8988T (cell line): ENCODE results near the gene GRAP.

Source experiments
- DNase-seq: peaks from one replicate; pipeline ENCODE4 v3.0.0; 2011

The GRAP gene

DNA sequence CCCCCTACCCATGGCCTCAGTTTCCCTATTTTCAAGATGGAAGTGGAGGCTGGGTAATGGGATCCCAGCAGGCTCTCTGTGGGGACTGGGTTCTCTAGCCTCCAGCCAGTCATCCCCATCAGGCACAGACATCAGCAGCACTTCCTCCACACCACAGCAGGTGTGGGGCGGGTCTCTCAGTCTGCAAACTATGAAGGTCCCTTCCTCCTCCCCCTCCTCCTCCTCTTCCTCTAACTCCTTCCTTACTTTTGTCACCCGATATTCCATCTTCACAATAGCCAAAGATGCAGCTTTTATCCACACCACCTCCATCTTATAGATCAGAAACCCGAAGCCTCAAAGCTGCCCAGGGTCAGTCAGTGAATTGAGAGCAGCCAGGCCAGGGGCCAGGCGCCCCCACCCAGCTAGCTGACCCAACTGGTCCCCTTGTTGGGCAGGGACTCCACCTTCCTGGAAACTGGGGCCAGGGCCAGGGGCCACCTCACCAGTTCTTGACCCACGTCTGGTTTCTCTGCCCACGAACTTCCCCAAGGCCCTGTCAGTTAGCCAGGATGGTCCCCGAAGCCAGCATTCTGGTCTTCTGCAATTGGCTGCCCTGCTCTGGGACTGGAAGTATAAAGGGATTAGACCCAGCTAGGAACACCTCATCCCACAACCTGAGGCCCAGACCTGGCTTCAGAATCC lies 44.7 kb downstream of the GRAP start:
- DNase-seq, result no peak

DNA sequence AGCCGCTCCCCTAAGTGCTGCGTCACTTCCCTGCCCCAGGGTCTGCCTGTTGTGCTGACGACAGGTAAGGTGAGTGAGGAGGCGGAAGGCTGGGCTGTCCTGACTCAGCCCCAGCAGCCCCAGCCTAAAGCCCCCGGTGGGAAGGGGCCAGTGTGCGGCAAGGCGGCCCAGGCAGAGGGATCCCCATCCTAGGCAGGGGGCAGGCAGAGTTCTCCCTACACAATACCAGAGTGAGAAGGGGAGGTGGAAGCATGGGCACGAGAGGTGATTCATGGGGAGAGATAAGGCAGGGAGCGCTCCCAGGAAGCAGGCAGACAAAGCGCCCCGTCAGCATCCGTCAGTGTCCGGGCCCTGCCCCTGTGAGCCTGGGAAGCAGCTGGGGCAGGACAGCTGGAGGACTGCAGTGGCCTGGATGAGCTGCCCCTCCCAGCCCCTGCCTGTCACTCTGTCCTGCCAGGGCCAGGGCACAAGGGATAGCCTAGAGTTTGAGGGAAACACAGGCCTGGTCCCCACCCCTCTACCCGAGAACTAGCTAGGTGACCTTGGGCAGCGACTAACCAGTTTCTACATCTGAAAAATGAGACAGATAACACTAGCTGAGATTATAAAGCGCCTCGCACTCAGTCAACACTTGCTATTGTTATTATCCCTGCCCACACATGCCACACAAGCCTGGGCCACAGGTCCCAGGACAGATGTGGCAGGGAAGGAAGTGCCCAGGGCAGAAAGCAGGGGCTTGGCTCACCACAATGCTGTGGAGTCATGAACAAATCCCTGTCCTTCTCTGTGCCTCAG lies 46.0 kb downstream of the GRAP start:
- no peak for DNase-seq

DNA sequence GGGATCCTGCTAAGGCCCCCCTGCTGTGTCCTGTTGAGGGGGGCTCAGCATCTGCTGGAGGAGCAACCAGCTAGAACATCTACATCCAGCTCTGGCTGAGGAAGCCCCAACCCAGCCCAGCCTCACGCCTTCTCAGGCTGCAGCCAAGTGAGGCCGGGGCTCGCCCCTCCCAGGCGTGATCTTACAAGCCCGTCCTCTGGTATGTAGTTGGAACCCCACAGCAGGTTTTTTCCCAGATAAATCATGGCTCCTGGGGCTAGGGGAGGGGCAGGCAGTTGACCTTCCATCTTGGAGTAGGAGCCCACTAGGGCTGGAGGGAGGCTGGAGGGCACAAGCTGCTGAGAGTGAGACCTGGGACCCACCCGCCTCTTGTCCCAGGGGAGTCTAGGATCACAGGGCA lies 46.8 kb downstream of the GRAP start:
- DNase-seq, result no peak

DNA sequence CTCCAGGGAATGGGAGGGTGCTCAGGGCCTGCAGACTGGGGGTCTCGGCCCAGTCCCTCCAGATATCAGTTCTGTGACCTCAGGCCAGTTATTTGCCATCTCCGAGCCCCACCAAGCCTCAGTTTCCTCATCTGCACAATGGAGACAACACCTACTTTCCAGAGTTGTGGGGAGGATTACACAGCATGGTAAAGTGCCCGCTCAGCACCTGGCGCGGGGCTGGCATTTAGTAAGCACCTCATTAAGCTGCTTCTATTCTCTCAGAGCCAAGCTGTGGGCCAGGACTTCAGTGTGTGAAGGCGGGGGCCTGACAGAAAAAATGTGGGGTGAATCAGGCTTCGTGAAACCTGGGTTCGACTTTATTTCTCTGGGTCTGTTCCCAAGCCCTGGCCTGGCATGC lies 47.4 kb downstream of the GRAP start:
- DNase-seq, result no peak

DNA sequence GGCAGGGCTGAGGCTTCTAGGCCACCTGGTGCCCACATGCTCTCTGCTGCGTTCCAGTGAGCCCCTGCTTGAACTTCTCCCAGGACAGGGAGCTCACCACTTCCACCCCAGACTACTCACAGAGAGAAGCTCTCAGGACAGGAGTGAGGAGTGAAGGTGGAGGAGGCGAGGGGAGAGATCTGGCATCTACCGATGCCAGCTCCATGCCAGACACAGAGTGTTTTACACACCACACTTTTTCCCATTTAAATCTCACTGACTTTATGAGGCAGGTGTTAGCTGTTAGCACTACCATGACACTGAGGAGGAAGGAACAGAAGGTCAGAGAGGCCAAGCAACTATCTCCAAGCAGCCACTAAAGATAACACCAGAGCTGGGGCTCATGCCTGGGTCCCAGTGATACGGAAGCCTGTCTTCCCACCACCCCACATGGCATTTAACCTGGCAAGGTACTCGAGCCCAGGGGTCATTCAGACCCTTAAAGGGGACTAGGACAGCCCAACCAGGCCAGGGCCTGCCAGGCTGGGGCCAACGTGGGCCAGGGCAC lies 49.0 kb downstream of the GRAP start:
- no peak for DNase-seq

DNA sequence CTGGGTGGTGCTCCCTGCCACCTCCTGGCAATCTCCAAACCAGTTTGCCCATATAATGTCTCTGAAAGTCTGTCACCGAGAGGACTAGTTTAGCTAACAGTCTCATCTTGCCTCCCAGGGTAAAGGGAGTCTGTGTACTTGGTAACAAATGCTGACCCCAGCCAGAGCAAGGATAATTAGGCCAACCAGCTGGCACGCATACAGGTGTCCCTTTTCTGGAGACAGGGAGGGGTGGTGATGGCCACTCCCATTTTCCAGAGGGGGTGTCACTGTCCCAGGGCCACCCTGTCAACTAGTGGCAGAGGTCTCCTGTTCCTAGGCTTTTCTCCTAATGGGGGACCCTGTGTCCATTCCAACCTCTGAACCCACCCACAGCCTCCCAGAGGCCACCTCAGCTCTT lies 50.3 kb downstream of the GRAP start:
- no peak for DNase-seq

DNA sequence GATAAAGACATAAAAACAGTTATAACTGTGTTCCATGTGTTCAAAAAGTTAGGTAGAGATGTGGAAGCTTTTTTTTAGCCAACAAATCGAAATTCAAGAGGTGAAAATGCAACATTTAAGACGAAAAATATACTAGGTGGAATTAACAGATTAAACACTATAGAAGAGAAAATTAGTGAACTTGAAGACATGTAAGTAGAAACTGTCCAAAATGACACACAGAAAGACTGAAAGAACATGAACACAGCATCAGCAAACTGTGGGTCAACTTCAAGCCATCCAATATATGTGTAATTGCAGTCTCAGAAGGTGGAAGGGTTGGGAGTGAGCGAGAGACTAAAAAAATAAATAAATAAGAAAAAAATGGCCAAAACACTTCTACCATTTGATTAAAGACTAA lies 51.5 kb downstream of the GRAP start:
- no peak for DNase-seq

DNA sequence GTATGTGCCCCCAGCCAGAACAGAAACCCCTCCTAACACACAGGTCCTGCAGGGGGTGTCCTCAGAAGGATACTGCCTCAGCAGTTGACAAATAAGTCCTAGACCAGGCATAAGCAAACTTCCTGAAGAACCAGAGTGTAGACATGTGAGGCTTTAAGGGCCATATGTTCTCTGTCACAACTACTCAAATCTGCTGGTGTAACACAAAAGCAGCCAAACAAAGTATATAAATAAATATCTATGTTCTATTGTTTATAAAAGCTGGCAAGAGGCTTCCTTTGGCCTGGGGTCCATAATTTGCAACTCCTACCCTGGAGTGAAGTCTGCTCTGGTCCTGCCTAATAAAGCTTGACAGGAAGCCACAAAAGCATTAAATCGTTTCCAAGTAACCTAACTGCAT lies 52.1 kb downstream of the GRAP start:
- DNase-seq, result no peak

DNA sequence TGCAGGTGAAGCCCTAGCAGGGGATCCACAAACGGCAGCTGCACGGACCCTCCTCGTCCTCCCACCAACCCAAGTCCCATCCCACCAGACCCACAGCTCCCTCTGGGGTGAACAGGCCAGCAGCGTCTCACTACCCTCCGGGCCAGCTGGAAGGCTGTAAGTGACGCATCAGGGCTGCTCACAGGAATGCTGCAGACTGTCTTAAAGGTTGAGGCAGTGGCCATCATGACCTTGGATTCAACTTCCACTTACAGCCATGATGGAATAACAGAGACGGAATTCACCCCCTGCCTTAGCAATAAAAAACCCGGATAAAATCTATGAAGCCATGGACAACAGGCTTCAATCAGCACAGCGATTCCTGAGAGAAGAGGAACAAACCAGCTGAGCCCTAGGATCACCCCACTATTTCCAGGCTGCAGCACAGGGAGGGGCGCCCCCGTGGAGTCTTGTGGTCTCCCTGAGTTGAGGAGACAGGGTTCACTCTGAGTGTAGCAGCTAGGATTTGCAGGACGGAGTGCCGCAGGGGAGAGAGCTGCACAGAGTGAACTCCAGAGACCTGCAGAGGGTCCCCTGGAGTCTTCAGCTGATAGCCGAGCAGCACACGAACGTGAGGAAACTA lies 52.7 kb downstream of the GRAP start:
- DNase-seq, result no peak

DNA sequence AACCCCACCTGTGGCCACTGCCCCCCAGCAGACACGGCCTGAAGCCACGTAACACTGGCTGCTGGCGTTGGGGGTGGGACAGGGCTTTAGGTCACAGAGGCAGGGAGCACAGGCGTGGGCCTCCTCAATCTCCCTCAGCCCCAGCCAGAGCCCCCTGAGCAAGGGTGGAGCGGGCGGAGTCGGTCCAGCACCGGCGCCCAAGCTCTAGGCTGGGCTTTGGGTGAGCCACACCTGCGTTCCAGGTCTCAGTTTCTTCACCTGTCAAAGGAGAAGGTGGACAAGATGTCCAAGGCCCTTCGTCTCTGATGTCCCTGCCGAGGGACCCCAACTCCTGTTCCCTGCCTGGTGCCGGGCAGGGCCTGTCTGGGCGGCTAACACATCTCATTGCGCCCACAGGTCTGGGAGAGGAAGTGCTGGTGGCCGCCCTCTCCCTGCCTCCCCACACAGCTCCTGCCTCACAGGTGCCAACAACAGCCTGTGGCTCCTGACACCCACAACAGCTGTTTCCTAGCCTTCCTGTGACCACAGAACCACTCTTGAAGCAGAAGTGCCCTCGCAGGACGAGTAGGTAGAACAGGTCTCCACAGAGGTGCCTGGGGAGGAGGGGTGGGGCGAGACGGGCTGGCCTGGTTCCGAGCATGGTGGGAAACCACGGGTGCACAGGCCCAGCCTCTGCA lies 54.2 kb downstream of the GRAP start:
- DNase-seq, result no peak

DNA sequence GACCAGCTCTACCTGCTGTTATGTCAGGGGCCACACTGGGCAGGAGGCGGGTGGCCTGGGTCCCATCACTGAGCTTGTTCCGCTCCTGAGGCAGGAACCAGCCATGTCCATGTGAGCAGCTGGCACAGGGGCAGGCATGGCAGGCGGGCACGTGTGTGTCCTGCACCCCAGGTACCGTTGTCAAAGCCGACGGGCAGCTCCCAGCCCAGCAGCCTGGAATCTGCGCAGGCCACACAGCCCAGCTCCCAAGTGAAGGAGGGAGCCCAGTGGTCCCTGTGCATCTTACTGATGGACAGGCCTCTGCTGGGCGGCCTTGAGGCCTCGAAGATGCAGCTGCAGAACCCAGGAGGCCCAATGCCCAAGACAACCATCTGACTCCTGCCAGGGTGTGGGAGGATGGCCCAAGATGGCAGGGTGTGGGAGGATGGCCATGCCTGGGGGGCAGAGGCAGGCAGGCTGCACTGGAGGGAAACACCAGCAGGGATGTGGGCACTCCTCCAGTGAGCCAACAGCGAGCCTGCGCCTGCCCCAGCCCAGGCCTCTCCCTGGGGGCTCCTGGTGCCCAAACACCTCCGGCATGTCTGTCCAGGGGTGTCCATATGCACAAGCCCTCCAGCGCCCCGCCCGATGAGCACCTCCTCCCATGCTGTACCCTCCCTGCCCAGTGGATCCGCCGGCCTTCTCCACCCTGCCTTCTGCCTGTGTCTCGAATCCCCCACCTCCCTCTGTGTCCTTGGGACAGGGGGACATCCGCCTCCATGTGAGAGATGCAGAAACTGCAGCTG lies 55.0 kb downstream of the GRAP start:
- DNase-seq, result no peak

DNA sequence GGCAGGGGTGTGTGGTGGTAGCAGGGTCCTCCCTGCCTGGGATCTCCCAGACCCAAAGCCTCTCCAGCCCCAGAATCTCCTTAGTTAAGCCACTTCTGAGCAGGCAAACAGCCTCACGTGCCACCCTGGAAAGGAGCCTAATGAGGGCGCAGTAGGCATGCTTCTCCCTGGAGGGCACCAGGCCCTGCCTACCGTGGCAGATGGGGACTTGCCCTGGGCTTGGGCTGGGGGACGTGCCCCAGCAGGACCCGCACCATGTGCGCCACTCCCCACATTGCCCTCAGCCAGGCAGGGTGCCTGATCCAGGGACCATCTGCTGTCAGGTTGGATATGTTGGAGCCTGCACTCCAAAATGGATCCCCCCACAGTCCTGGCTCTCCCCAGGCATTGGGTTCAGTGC lies 56.4 kb downstream of the GRAP start:
- no peak for DNase-seq

DNA sequence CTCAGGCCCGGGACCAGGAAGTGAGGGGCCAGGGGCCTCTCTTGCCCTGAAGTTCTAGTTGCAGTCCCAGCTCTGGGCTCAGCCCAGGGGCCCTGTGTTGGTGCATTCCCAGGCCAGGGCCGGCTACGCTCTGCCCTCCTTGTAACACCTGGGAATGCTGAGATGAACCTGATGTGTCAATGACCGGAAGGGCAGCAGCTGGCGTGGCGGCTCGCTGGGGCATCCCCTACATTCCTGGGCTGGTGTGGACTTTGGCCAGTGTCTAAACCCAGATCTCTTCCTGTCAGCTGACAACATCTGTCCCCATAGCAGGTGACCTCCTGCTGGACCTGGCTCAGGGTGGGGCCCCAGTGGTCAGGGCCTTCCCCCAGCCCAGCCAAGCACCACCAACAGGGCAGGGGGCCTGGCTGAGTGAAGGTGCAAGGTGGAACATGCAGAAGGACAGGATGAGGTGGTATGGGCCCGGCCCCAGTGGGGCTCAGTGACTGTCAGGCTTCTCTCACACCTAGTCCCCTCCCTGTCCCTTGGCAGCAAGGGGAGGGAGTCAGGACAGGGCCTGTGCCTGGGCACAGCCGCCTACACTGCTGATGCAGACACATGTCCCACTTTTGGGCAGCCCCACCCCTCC lies 58.1 kb downstream of the GRAP start:
- no peak for DNase-seq

DNA sequence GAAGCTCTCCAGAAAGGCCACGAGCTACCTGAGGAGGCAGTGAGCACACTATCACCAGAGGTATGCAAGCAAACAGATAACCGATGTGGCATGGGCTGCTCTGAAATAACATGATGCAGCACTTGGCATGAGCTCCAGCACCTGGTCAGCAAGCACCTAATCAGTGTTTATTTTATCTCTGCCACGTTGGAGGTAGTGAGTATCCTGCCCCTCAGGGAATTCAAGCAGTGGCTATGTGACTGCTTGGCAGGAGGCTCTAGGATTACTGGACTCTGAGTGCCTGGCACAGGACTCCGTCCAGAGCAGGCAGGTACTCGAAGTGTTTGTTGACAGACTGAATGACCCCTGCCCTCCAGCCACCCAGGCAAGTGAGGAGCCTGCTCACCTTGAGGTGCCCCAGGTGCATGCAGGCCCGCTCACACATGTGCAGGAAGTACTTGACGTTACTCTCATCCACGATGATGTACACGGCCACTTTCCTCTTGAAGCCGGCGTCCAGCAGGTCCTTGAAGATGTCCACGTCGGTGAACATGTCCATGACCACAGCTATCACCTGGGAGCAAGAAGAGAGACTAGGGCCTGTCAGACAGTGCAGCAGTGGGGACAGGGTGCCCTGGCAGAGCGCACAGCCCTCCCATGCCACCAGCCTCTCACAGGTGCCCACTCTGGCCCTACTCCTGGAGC lies 58.8 kb downstream of the GRAP start:
- DNase-seq, result no peak

DNA sequence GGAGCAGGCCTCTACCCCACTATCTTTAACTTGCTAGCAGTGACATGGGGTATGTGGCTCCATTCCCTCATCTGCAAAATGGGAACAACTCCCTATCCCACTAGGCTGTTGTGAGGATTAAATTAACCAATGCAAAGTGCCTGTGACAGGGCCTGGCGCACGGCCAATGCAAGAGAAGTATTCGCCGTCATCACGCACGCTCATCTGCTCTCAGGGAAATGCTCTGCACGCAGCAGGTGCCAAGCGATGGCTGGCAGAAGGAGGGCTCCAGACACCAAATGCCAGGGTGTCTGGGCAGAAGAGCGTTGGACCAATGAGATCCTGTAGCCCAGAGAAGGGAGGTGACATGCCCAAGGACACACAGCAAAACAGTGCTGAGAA lies 59.5 kb downstream of the GRAP start:
- DNase-seq, result no peak

DNA sequence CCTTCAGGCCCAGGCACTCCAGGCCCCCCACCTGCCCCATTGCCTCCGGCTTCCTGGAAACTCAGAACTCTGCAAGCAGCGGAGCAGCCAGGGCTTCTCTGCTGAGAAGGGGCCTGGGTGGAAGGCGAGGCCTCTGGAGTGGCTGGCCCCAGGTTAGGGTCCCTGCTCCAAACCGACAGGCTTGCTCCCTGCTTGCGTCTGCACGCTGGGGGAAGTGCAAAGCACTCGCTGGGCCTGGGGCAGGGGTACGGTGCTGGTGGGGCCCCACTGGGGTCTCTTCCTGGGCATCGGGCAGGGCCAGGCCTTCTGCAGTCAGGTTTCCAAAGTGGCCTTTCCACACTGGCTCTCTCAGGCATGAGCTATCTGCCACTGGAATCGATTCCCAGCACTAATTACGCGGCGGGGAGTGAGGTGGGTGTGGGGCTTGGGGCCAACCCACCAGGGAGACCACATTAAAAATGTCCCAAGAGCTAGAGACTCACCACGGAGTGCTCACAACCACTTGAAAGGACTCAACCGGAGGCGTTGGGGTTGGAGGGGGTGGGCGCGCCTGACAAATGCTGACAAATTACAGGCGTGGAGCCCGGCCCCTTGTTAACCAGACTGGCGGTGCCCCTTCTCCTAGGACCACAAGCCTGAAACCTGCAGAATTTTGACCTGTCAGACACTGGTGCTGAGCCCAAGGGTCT lies 60.1 kb downstream of the GRAP start:
- DNase-seq, result no peak

DNA sequence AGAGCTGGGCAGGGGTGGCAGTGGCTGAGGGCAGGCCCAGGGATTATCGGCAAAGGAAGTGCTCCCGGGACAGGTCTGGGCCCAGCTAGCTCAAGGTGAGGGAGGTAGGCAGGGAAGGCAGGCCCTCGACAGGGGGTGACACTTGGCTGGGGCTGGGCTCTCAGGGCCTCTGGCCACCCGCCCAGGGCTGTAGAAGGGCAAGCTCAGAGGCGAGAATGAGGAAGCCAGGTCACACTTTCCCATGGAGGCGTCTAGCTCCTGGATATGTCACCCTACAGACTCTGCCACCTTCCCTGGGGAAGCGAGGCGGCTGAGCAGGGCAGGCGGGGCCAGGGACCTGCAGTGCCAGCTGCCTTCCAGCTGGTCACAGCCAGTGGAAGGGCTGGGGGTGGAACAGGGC lies 61.3 kb downstream of the GRAP start:
- DNase-seq, result no peak

DNA sequence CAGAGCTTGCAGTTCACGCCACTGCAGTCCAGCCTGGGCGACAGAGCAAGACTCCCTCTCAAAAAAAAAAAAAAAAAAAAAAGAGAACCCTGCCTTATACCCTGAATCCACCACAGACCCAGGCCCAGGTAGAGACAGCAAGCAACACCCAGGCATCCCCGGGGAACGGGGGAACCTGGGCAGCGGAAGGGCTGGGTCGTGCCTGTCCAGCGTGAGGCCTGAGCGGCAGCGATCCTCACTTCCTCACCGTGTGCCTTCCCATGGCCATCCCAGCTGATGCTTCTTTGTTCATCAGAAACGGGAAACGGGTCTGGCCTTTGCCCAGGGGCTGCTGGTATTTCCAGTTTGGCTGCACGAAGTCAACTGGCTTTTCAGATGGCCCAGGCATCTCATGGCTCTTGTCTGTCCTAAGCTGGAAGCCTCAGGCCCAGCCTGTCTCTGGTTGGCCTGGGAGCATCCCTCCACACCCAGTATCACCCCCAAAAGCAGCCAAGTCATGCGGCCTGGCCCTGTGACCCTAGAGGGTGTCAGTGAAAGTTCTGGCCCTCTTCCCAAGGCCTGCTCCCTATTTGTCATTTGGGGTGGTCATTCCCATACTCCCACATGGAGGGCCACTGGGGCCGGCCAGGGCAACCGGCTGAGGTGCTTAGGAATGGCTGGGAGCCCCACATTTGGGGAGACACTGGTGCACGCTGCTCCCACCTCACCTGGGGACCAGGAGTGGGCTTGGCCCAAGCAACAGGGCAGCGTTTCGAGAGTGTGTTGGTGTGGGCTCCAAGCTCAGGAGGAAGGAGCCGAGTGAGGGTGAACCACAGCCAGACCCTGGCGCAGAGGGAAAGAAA lies 62.3 kb downstream of the GRAP start:
- no peak for DNase-seq

DNA sequence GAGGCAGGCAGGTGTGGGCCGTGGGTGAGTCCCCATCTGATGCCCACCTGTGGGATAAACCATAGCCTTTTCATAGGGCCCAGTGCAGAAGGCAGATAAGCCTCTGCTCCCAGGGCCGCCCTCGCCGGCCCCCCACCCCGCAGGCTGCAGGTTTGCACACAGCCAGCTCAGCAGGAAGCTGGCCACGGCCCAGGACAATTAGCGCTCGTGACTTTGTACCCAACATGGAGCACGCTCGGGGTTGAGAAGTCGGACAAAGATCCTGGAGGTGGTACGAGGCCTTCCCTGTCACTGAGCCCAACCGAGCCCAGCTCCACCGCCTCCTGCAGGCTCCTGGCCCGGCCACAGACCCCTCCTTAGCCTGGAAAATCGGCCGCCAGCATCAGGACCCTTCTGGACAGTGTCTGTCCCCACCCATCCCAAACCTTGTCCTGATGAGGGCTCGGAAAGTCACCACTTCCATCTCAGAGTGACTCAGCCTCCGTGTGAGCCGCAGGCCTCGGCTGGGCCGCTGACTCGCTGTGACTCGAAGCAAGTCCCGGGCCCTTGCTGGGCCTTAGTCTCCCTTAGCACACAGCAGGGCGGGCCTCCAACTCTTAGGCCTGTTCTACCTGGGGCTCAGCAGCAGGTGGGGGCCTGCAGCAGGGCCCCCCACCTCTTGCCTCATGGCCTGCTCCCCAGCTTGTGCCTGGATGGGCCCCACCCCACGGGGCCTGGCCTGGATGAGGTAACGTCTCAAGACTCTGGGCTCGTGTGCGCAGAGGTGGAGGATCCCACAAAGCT lies 64.9 kb downstream of the GRAP start:
- DNase-seq, result peak; percentile 87
